Heart left ventricle (tissue), 16 donors: ENCODE measurements around the gene VWA5B1. TPM values are rescaled to one million over a fixed set of nuclear protein-coding genes. Genes with fewer than 3 reads are reported as not detected.

Source experiments
- ATAC-seq, 4 donors: fragments of 200-7000 bp; cut with Tn5 transposase; one replicate each; pipeline ENCODE4 v1.9.1; 2020 to 2022; ENCODE audit warnings: moderate library complexity in 4 of 4, mild to moderate bottlenecking in 3 of 4, moderate number of reproducible peaks in 1 of 4
- DNase-seq, 5 donors: peaks; one replicate each; pipeline ENCODE4 v3.0.0-alpha.2; 2020
- H3K27ac ChIP-seq, 12 donors: fragments of 200-600 bp; sonication (generic) in 4 of 12; one replicate each; pipeline versions ENCODE4 v1.5.0 to v1.8.0; 2016 to 2022; ENCODE audit warnings: mild to moderate bottlenecking in 2 of 12
- H3K27me3 ChIP-seq, 9 donors: fragments of 200-600 bp; sonication (generic) in 2 of 9; one replicate each; pipeline versions ENCODE4 v1.5.1 to v1.8.0; 2016 to 2022; ENCODE audit warnings: mild to moderate bottlenecking in 3 of 9
- H3K36me3 ChIP-seq, 9 donors: fragments of 200-600 bp; sonication (generic) in 2 of 9; one replicate each; pipeline versions ENCODE4 v1.5.0 to v1.8.0; 2018 to 2022; ENCODE audit warnings: mild to moderate bottlenecking in 2 of 9
- H3K4me1 ChIP-seq, 12 donors: fragments of 200-600 bp; sonication (generic) in 4 of 12; one replicate each; pipeline versions ENCODE4 v1.5.0 to v1.8.0; 2016 to 2022; ENCODE audit warnings: mild to moderate bottlenecking in 3 of 12
- H3K4me3 ChIP-seq, 12 donors: fragments of 200-600 bp; sonication (generic) in 4 of 12; one replicate each; pipeline versions ENCODE4 v1.5.0 to v1.8.0; 2017 to 2022; ENCODE audit warnings: mild to moderate bottlenecking in 9 of 12, moderate library complexity in 4 of 12
- H3K9me3 ChIP-seq, 12 donors: fragments of 200-600 bp; sonication (generic) in 4 of 12; one replicate each; pipeline versions ENCODE4 v1.5.0 to v1.8.0; 2016 to 2022; ENCODE audit warnings: mild to moderate bottlenecking in 1 of 12
- POLR2A ChIP-seq, 2 donors: fragments of 450-650 bp; IDR thresholded peaks; one replicate each; pipeline ENCODE4 v1.6.1; 2017; ENCODE audit warnings: antibody characterized with exemption in 2 of 2, mild to moderate bottlenecking in 2 of 2, moderate library complexity in 2 of 2
- WGBS, 4 donors: extraction: QIAGEN DNeasy Blood & Tissue Kit in 2 of 4; methylation state at CpG; one replicate each; pipeline versions ENCODE4 v1.1.5 to v1.1.7; 2013 to 2018; 5-methylcytosine and 5-hydroxymethylcytosine counted together
- intact Hi-C, 10 donors: fragments of 100-400 bp; cut with DNase I; formaldehyde crosslinking; loops; one replicate each; pipeline versions ENCODE4 v1.11.1 to v1.14.2; 2022
- polyA plus RNA-seq, 2 donors: library from polyadenylated mRNA; stranded (reverse); fragments of 200-250 nt; gene quantifications; one replicate each; pipeline ENCODE4 v1.2.3, GENCODE V29; 2013
- total RNA-seq, 9 donors: library from RNA; depleted of rRNA in 2 of 9; stranded (reverse); fragments of >200 nt in 2 of 9; fragmentation: NEBNext Ultra II Directional in 3 of 9; extraction: Animal tissue kit (Norgen Biotek cat#: 25700) in 3 of 9; gene quantifications; one replicate each; pipeline versions ENCODE4 v1.1.0 to v1.2.4, GENCODE V29; 2016 to 2023
- TF ChIP-seq, protein P1 (sequence below), 12 donors: fragments of 200-600 bp; sonication (generic) in 4 of 12; IDR thresholded peaks; one replicate each; pipeline versions ENCODE4 v1.5.0 to v1.8.0; 2018 to 2022; ENCODE audit warnings: antibody characterized with exemption in 12 of 12, mild to moderate bottlenecking in 5 of 12
- donor health status: ischemic (EF 13 %, LVEDD 7.1; RV severe dilation, severe dysfunction).
- donor health status: healthy with polysubstance abuse.
- donor health status: DM: no; HTN: yes; CAD: no.
- donor health status: DM: no; HTN: no; CAD: no.
- donor health status: ischemic (EF 25% LVEDD 6.9; RV normal size, moderate dysfunction).
- donor health status: ischemic (EF 25% LVEDD 5.7; RV mildly dilated, moderate dysfunction).
- donor health status: healthy.
- donor health status: DM: yes; HTN: yes; CAD: no.
- donor health status: ischemic (EF 35%, LVEDD 5.7; RV mildly dilated, moderate dysfunction).
- donor health status: nonischemic (EF 11% LVEDD 7.7; RV severe dilation, severe dysfunction).
- donor health status: DM: yes; HTN: yes; CAD: no.
- donor health status: PGD.
- donor health status: ischemic (EF 29% LVEDD 5.4; RV normal size, mild dysfunction).
- donor health status: nonischemic (EF 23%, LVEDD 6.1; RV moderate dilation, normal function).

VWA5B1 gene
- total and polyA plus RNA-seq, 11 donors = 0.04 to 0.88 (median 0.12) TPM; not detected in 4

DNA sequence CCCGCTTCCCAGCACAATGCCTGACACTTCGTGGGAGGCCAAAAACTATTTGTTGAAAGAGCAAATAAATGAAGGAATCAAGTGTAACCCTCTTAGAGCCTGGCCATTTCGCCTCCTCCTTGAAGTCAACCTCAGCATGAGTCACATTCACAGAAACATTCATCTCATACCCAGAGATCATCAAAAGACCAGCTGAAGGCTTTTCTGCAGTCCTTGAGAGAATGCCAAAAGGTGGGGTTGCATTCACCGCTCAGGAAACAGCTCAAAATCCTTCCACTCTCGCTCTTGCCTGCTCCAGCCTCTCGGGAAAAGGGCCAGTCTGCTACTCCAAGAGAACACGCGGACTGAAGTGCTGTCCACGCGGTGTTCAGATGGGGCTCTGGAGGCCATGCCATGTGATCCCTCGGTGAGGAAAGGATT is 90.0 kb downstream of the VWA5B1 start:
- no peaks in the 10 kb centered on the region for H3K9me3 ChIP-seq
- TF ChIP-seq POLR2A (IDR thresholded peaks at IDR 0.05) = no peak
- 52 to 78% (median 58%) methylated on average over 11 of the region's 11 CpGs for WGBS, 4 donors
- H3K4me3 ChIP-seq = no peak overlapping the region
- ATAC-seq (no peak), DNase-seq (no peak)
- no peaks in the 10 kb centered on the region for H3K36me3 ChIP-seq
- H3K27ac ChIP-seq = no peak overlapping the region
- peaks cover 0 to 61% (median 20%) of the 10 kb centered on the region in 9 donors for H3K27me3 ChIP-seq
- H3K4me1 ChIP-seq = no peaks in the 10 kb centered on the region
- intact Hi-C loops = no loop called here

DNA sequence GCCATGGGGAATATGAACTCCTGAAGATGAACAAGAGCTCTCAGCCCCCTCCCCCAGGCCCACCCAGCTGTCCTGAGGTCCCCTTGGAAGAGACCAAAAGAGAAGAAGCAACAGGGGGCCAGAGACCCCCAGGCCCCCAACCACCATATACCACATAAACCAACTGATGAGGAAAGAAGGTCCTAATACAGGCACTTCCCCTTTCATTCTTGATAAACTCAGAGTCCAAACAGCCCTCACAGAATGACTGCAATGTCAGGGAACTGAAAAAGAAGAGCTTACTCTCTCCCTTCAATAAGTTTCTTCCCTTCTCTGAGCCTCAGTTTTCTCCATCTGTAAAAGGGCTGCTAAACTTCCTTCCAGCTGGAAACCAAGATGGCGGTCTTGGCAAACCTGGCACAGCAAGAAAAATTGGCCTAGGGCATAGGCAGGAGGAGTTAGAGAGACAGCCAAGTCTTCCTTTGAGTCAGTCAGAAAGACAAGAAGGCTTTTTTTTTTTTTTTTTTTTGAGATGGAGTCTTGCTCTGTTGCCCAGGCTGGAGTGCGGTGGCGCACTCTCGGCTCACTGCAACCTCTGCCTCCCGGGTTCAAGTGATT is 90.5 kb downstream of the VWA5B1 start:
- H3K27me3 ChIP-seq = peaks cover 3 to 61% (median 21%) of the 10 kb centered on the region in 9 donors
- no peaks in the 10 kb centered on the region for H3K9me3 ChIP-seq
- no peak for DNase-seq
- no peak for ATAC-seq
- no peak overlapping the region for H3K4me3 ChIP-seq
- intact Hi-C loops = no loop called here
- TF ChIP-seq, protein P1, sequence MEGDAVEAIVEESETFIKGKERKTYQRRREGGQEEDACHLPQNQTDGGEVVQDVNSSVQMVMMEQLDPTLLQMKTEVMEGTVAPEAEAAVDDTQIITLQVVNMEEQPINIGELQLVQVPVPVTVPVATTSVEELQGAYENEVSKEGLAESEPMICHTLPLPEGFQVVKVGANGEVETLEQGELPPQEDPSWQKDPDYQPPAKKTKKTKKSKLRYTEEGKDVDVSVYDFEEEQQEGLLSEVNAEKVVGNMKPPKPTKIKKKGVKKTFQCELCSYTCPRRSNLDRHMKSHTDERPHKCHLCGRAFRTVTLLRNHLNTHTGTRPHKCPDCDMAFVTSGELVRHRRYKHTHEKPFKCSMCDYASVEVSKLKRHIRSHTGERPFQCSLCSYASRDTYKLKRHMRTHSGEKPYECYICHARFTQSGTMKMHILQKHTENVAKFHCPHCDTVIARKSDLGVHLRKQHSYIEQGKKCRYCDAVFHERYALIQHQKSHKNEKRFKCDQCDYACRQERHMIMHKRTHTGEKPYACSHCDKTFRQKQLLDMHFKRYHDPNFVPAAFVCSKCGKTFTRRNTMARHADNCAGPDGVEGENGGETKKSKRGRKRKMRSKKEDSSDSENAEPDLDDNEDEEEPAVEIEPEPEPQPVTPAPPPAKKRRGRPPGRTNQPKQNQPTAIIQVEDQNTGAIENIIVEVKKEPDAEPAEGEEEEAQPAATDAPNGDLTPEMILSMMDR (IDR thresholded peaks at IDR 0.05) = no peak
- TF ChIP-seq POLR2A (IDR thresholded peaks at IDR 0.05) = no peak
- H3K36me3 ChIP-seq = no peaks in the 10 kb centered on the region
- 87 to 95% (median 93%) methylated on average over 5 of the region's 5 CpGs for WGBS, 4 donors
- no peak overlapping the region for H3K27ac ChIP-seq
- H3K4me1 ChIP-seq = no peaks in the 10 kb centered on the region

DNA sequence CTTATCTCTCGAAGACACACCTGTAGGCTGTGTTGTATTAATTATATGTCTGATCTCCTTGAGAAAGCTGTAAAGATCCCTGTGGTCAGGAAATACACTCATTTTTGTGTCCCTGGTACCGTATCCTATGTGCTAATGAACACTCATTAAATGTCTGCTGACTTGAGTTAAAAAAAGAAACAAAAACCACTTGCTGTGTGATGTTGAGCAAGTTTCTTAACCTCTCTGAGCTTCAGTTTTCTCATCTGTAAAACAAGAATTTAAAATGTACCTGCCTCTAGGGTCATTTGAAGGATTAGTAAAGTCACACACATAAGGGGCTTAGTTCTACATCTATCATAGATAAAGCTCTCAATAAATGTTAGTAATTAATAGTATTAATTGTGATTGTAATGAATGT is 91.3 kb downstream of the VWA5B1 start:
- Histone ChIP-seq H3K4me3 (no peak overlapping the region), H3K9me3 (no peaks in the 10 kb centered on the region), H3K4me1 (no peaks in the 10 kb centered on the region), H3K27ac (no peak overlapping the region), H3K36me3 (no peaks in the 10 kb centered on the region), H3K27me3 (peaks cover 7 to 61% (median 23%) of the 10 kb centered on the region in 9 donors)
- intact Hi-C loops = no loop called here
- 81 to 83% (median 81%) methylated on average over 2 of the region's 2 CpGs for WGBS, 4 donors
- ATAC-seq (no peak), DNase-seq (no peak)
- TF ChIP-seq, protein P1 (IDR thresholded peaks at IDR 0.05) = no peak
- no peak for TF ChIP-seq POLR2A (IDR thresholded peaks at IDR 0.05)

- ATAC-seq (no peak), DNase-seq (no peak)
- intact Hi-C loops = no loop called here
- TF ChIP-seq POLR2A (IDR thresholded peaks at IDR 0.05) = no peak
- no peaks in the 10 kb centered on the region for H3K36me3 ChIP-seq
- WGBS, 4 donors = 85 to 89% (median 87%) methylated on average over 8 of the region's 8 CpGs
- no peaks in the 10 kb centered on the region for H3K9me3 ChIP-seq
- peaks cover 7 to 61% (median 29%) of the 10 kb centered on the region in 9 donors for H3K27me3 ChIP-seq
- no peak overlapping the region for H3K27ac ChIP-seq
- H3K4me1 ChIP-seq = no peaks in the 10 kb centered on the region
- H3K4me3 ChIP-seq = no peak overlapping the region
These were observed 92.0 kb downstream of the VWA5B1 start for GRCh38 chr1:20382711-20383110.

DNA sequence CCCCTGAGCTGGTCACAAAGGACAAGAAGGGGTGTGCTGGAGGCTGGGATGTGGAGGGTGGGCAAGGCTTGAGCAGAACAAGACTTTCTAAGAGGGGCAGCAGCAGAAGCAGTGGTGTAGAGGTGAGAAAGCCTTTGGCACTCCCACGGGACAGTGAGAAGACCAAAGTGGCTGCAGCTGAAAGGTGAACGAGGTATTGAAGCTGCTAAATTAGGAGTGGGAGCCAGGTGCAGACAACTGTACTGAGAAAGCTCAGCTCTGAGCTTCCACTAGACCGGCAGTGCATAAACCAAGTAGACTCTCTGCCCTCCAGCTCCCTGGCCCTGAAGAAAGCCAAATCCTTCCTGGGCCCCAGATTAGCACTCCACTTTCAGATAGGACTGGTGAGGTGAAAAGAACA is 93.0 kb downstream of the VWA5B1 start:
- no peaks in the 10 kb centered on the region for H3K9me3 ChIP-seq
- no peaks in the 10 kb centered on the region for H3K36me3 ChIP-seq
- H3K4me3 ChIP-seq = no peak overlapping the region
- DNase-seq = no peak
- H3K4me1 ChIP-seq = no peaks in the 10 kb centered on the region
- WGBS, 4 donors = 36 to 42% (median 38%) methylated on average over 3 of the region's 3 CpGs
- intact Hi-C loops = no loop called here
- no peak for TF ChIP-seq POLR2A (IDR thresholded peaks at IDR 0.05)
- TF ChIP-seq, protein P1 (IDR thresholded peaks at IDR 0.05) = no peak
- ATAC-seq = no peak
- H3K27ac ChIP-seq = no peak overlapping the region
- H3K27me3 ChIP-seq = peaks cover 7 to 66% (median 31%) of the 10 kb centered on the region in 9 donors
